NCI-H2107 (cell line): Measurements from ENCODE around the gene L3MBTL2.
"Not testable (repeated sequence)": the region's sequence is repeated elsewhere in the genome, so short reads cannot be mapped to it uniquely, and the experiment has no call there.

Experiments
- DNase-seq: peaks from one replicate; lab custom pipeline; 2025; lab: John Stamatoyannopoulos, UW

Gene L3MBTL2

DNA sequence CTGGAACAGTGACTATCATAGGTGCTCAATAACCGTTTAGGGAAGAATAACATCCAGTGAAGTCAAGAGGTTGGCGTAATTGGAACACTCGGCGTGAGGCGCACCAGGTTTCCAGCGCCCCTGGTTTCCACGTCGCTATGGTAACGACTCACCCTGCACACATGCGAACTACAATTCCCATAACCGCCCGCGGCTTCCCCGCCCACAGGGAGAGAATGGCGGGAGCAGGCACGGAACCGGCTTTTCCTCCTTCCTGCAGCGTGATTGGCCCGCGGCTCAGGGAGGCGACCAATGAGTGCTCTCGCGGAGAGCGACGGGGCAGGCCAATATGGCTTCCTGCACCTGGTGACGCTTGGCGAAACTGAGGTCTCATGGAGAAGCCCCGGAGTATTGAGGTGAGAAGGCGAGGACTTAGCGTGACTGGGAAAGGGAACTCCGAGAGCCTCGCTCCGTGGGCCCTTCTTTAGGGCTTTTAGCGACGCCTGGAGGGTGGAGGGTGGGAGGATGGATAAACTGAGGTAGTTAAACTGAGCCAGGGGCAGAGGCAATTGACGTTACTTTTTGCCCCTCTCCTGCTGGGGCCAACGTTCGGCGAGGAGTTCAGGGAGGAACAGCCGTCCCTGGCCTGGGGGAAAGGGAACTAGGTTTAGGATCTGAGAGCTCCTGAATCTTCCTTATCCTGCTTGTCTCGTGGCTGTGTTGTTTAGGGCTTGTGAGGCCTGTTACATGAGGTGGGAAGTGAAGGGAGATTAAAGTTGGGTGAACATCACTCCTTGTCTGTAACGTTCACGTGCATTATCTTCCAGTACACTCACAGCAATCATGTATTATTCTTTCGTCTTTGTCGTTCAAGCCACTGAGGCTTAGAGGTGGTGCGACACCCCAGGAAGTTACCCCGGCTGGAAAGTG lies at the start of gene L3MBTL2:
Gene L3MBTL2 (plus strand): TSS at position 321 of the 909 bp plus-strand sequence. CDS start 51 bp downstream, at position 372.
- peak; percentile 85 for DNase-seq

DNA sequence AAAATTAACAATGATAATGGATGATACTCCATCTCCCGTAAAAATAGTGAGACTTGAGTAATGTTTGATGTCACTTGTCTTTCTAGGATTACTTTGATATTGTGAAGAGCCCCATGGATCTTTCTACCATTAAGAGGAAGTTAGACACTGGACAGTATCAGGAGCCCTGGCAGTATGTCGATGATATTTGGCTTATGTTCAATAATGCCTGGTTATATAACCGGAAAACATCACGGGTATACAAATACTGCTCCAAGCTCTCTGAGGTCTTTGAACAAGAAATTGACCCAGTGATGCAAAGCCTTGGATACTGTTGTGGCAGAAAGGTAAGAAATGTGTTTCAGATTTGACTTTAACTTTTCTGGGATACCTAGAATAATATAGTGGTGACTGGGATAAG lies 48.0 kb upstream of the L3MBTL2 start:
- no peak for DNase-seq

DNA sequence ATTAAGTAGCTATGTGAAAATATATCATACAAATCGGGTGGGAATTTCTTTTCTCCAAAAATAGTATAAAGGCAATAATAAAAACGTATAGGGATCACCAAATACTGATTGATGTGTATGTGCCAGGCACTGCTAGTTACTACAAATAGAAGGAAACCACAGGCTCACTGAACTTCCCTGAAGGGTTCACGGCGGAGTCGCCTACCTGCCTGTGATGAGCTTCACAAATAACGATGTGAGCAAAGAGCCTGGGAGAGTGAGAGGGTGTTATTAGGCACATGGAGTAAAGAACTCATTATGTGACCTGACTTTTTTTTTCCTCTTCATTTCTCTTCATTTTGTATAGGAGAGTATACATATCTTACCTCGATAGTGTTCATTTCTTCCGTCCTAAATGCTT lies 36.0 kb upstream of the L3MBTL2 start:
- no peak for DNase-seq

DNA sequence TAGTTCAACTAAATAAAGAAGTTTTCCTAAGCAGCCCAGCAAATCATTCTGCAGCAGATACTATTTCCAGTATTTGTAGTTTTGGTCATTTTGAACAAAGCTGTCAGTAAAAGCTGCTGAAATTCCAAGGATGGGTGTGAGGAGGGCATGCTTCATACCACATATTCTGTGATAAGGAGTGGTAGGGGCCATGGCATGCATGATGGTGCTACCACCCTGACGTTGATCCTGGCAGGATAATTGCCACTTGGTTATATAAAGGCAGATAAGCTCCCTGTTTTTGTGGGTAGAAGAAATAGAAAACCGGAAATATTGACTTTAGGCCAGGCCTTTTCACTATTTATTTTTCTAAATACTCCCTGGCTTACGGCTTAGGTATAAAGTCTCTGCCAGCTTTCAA lies 33.1 kb upstream of the L3MBTL2 start:
- DNase-seq = no peak

DNA sequence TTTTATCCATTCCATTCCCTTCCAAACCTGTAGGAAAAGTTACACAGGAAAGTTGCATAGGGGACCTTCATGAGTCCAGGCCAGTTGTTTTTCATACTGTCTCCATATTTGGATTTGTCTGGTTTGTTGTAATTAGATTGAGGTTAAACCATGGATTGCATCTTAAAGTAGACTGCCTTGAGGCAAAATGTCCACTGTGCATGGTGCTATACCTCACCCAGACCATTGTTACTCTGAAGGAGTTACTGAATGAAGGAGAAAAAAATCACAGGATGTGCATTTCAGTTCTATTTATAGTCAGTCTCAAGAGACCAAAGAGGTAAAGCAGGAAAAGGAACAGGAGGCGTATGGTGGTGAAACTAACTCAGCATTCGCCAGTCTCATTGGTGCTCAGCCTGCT lies 29.6 kb upstream of the L3MBTL2 start:
- no peak for DNase-seq

DNA sequence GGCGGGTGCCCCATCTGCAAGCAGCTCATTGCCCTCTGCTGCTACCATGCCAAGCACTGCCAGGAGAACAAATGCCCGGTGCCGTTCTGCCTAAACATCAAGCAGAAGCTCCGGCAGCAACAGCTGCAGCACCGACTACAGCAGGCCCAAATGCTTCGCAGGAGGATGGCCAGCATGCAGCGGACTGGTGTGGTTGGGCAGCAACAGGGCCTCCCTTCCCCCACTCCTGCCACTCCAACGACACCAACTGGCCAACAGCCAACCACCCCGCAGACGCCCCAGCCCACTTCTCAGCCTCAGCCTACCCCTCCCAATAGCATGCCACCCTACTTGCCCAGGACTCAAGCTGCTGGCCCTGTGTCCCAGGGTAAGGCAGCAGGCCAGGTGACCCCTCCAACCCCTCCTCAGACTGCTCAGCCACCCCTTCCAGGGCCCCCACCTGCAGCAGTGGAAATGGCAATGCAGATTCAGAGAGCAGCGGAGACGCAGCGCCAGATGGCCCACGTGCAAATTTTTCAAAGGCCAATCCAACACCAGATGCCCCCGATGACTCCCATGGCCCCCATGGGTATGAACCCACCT lies 28.0 kb upstream of the L3MBTL2 start:
- no peak for DNase-seq

DNA sequence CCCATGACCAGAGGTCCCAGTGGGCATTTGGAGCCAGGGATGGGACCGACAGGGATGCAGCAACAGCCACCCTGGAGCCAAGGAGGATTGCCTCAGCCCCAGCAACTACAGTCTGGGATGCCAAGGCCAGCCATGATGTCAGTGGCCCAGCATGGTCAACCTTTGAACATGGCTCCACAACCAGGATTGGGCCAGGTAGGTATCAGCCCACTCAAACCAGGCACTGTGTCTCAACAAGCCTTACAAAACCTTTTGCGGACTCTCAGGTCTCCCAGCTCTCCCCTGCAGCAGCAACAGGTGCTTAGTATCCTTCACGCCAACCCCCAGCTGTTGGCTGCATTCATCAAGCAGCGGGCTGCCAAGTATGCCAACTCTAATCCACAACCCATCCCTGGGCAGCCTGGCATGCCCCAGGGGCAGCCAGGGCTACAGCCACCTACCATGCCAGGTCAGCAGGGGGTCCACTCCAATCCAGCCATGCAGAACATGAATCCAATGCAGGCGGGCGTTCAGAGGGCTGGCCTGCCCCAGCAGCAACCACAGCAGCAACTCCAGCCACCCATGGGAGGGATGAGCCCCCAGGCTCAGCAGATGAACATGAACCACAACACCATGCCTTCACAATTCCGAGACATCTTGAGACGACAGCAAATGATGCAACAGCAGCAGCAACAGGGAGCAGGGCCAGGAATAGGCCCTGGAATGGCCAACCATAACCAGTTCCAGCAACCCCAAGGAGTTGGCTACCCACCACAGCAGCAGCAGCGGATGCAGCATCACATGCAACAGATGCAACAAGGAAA lies 27.3 kb upstream of the L3MBTL2 start:
- DNase-seq = no peak

DNA sequence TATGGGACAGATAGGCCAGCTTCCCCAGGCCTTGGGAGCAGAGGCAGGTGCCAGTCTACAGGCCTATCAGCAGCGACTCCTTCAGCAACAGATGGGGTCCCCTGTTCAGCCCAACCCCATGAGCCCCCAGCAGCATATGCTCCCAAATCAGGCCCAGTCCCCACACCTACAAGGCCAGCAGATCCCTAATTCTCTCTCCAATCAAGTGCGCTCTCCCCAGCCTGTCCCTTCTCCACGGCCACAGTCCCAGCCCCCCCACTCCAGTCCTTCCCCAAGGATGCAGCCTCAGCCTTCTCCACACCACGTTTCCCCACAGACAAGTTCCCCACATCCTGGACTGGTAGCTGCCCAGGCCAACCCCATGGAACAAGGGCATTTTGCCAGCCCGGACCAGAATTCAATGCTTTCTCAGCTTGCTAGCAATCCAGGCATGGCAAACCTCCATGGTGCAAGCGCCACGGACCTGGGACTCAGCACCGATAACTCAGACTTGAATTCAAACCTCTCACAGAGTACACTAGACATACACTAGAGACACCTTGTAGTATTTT lies 26.6 kb upstream of the L3MBTL2 start:
- DNase-seq = no peak

DNA sequence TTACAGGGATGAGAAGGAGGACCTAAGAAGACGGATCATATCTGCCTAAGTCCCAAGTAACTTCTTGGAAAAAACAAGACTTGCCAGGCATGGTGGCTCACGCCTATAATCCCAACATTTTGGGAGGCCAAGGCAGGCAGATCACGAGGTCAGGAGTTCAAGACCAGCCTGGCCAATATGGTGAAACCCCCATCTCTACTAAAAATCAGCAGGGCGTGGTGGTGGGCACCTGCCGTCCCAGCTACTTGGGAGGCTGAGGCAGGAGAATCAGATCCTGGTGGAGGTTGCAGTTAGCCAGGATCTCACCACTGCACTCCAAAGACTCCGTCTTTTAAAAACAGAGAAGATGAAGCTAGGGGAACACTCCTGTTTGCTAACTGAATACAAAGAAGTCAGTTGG lies 24.8 kb upstream of the L3MBTL2 start:
- not testable (repeated sequence) for DNase-seq

DNA sequence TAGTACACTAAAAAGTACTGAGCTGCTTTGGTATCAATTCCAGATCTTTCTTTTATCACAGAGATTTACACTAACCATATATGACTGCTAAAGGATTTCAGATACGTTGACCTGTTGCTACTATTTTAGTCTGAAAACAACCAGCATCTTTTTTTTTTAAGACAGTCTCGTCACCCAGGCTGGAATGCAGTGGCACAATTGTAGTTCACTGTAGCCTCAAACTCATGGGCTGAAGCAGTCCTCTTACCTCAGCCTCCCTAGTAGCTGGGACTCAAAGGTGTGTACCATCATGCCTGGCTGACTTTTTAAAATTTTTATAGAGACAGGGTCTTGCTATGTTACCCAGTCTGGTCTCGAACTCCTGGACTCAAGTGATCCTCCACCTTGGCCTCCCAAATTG lies 24.2 kb upstream of the L3MBTL2 start:
- DNase-seq = no peak

DNA sequence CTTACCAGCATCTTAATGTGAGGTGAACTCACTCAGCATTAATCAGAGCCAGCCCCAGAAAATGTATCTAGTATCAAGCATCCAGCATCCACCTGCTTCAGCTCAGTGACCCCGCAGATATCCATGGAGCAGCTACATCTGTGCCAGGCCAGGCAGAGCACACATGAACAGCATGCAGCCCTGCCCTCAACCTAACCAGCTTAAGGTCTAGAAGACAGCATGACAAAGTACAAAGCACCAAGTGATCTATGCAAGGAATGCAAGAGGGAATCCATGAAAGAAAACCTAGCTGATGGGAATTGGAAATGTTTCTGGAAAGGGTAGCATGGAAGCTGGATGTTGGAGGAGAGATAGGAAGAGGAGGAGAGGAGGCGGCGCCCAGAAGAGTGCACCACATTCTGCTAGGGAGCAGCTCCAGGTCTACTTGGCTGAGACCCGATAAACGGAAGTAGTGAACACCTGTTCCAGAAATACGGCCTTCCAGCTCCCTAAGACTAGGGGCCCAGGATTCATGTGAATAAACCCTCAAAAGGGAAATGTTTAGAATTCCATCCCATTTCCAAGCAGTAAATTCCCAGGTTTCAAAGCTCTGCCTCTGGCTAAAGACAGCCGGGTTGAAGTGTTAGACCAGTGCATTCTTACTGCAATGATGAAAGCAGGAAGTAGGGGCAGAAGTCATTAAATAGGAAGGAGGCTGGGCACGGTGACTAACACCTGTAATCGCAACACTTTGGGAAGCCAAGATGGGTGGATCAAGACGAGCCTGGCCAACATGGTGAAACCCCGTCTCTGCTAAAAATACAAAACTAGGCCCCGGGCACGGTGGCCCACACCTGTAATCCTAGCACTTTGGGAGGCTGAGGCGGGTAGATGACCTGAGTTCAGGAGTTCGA lies 23.5 kb upstream of the L3MBTL2 start:
- DNase-seq = no peak

DNA sequence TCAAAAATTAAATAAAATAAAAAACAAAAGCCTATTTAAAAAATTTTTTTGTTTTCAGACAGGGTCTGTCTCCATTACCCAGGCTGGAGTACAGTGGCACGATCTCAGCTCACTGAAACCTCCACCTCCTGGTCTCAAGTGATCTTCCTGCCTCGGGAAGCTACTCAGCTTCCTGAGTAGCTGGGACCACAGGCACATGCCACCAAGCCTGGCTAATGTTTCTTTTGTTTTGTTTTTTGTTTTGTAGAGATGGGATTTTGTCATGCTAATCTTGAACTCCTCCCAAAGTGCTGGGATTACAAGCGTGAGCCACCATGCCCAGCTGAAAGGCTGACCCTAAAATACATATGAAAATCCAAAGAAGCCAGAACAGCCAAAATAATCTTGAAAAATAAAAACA lies 20.4 kb upstream of the L3MBTL2 start:
- no peak for DNase-seq

DNA sequence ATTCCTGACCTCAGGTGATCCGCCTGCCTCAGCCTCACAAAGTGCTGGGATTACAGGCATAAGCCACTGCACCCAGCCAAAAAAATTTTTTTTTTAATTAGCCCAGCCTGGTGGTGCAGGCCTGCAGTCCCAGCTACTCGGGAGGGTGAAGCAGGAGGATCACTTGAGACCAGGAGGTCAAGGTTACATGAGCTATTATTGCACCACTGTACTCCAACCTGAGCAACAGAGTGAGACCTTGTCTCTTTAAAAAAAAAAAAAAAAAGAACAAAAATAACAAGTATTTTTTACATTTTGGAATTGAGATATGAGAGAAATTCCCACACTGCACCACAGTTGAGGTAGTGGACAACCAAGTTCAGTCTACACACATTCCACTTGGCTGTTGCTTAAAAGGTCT lies 13.6 kb upstream of the L3MBTL2 start:
- DNase-seq = no peak

DNA sequence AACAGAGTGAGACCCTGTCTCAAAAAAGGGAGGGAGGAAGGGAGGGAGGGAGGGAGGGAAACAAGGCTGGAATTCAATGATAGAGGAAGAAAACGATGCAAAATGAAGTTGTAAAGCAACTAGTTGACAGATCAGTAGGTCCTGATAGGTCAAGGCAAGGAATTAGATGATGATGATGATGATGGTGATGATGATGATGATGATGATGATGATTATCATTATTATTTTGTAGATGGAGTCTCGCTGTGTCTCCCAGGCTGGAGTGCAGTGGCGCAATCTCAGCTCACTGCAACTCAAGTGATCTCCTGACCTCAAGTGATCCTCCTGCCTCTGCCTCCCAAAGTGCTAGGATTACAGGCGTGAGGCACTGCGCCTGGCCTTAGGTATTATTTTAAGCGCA lies 11.3 kb upstream of the L3MBTL2 start:
- no peak for DNase-seq

DNA sequence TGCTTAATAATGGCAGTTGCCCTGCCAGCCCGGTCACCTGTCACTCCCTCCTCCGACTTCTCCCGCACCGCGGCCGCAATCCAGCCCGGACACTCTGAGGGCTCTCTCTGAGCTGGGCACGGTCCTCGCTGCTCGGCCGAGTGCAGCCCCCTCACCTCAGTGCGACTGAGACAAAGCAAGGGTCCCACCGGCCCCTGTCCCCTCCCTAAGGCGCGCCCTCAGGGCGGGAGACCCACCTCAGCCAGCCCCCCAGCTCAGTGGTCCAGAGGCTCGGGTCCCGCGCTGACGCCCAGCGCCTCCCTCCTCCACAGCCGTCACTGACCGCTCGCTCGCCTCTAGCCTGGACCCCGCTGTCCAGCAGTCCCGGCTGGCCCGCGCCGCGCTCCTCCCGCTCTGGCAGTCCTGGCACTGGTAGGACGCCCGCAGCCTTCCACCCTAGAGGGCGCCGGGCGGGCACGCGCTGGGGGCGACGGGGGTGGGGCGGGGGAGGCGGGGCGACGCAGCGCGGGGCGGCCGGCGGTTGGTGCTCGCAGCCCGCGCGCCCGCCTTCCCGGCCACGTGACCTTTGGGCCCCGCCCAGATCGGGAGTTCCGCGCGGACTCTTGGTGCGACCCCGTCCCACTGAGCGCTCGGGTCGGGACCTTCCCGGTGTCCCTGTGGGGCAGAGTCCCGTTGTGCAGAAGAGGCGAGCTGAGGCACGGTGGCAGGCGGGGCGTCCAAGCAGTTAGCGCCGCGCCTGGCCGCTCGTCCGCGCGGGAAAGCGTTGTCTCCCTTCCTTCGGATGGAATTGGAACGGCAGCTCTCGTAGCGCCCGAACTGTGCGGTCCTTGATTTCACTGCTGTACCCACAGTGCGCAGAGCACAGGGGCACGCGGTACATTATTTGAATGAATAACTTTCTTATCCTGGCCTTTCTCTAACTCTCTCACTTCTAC lies 7.8 kb upstream of the L3MBTL2 start:
- DNase-seq = peak; percentile 53

DNA sequence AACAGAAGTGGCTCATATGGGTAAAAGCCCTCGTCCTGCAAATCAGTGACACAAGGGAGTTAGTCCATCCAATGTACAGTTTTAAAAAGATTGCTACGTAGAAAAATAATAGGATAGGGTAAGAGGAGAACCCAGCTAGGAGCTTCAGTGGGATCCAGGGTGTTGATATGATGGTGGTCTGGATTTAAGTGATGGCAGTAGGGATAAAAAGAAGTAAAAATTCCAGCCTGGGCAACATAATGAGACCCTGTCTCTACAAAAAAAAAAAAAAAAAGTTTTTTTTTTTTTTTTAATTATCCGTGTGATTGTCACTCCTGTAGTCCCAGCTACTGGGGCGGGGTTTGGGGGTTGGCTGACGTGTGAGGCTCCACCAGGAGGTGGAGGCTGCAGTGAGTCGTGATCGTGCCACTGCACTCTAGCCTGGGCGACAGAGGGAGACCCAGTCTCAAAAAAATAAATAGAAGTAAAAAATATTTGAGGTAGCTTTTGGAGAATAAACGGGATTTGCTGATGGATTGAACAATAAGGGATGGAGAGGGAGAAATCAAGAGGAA lies 7.0 kb upstream of the L3MBTL2 start:
- no peak for DNase-seq

DNA sequence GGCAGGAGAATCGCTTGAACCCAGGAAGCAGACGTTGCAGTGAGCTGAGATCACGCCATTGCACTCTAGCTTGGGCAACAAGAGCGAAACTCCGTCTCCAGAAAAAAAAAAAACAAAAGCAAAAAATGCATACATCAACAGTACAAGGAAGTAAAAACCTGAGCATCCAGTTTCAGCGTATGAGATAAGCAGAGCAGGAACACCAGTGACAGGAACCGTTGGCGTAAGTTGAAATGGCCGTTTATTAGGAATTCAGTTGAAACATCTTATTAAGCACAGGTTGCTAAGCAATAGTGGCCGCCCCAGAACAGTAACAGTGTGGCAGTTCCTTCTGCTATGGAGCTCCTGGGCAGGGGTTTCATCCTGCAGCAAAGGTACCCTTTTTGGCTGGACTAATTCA lies 4.0 kb upstream of the L3MBTL2 start:
- DNase-seq = no peak

DNA sequence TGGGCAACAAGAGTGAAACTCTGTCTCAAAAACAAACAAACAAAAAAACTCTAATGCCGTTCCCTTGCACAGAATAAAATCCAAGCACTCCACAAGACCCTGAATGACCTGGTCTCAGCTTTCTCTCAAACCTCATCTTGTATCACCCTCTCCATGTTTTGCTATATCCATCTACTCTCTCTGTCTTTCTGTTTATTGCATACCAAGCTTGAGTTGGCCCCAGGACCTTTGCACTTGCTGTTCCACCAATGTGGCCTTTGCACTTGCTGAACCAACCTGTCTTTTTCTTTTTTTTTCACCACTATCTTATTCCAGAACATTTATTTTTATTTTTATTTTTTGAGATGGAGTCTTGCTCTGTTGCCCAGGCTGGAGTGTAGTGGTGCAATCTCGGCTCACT lies 2.0 kb upstream of the L3MBTL2 start:
- no peak for DNase-seq

DNA sequence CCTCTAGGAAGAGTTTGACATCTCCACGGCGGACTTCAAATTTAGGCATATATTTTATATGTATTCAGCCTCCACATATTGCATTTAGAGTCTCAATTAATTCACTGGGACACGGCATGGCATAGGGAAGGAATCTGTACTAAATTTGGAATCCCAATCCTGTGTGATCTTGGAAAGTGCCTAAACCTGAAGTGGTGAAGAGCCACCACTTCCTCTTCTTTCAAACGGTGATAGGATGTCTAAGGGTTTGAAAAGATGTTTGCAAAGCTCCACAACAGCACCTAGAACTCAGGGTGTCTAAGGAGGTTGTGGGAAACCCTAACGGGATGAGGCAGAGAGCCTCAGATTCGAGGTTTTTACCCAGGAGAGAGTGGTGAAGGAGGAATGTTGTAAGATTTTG lies 1.0 kb upstream of the L3MBTL2 start:
- DNase-seq = no peak

DNA sequence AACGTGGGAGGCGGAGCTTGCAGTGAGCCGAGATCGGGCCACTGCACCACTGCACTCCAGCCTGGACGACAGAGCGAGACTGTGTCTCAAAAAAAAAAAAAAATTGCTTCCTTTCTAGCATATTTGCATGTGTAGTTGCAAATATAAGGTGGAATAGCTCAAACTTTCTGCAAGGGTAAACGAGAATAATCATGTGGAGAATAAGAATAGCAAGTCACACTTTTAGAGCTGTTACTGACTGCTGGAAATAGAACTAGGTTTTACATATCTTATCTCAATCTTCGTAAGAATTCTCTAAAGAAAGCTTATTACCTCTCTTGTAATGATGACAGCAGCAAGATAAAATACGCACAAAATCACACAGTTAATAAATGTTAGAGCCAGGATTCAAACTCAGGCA lies 1.6 kb downstream of the L3MBTL2 start:
- DNase-seq = no peak
